ENCODE results near the gene KDR.

- TF ChIP-seq POLR2AphosphoS5 (IDR thresholded peaks at IDR 0.05; ENCODE audit: low read depth, low read length), result no peak
- TF ChIP-seq EGR1 (IDR thresholded peaks at IDR 0.05; ENCODE audit: low read depth), result no peak
- TF ChIP-seq CEBPB (IDR thresholded peaks at IDR 0.05; ENCODE audit: low read depth), result no peak
- TF ChIP-seq ZNF274 (IDR thresholded peaks at IDR 0.05; ENCODE audit: low read depth, low read length), result no peak
- no peak for TF ChIP-seq CTCF (IDR thresholded peaks at IDR 0.05 in 2 of 3, conservative IDR thresholded peaks at IDR 0.05 in 1 of 3; ENCODE audit: borderline replicate concordance in 1 of 3, insufficient read depth in 1 of 3, low read depth in 2 of 3, low read length in 2 of 3)
These were observed 36.3 kb upstream of the KDR start for GRCh38 chr4:55161739-55162138.

All from HCT116 (cell line).